ENCODE results near the gene ZNF202. TPM values are rescaled to one million over a fixed set of nuclear protein-coding genes. Genes with fewer than 3 reads are reported as not detected.

Gene ZNF202
- total RNA-seq, 6 donors from 2014 or later = 1.00 to 11.4 (median 8.8) TPM

GRCh38 chr11:123674297-123674696 is 67.2 kb downstream of the ZNF202 start:
- no peaks in the 10 kb centered on the region for H3K9me3 ChIP-seq
- 41 to 65% methylated on average over 2 of the region's 2 CpGs for WGBS, 2 donors
- no peaks in the 10 kb centered on the region for H3K36me3 ChIP-seq
- no peak overlapping the region for H3K27ac ChIP-seq
- no peak for DNase-seq
- TF ChIP-seq POLR2A (IDR thresholded peaks at IDR 0.05) = no peak
- TF ChIP-seq POLR2AphosphoS5 (IDR thresholded peaks at IDR 0.05) = no peak
- TF ChIP-seq CTCF (IDR thresholded peaks at IDR 0.05) = no peak
- TF ChIP-seq EP300 (IDR thresholded peaks at IDR 0.05) = no peak
- no peak for ATAC-seq (ENCODE audit: low FRiP score in 2 of 2)
- H3K27me3 ChIP-seq = no peaks in the 10 kb centered on the region
- no peaks in the 10 kb centered on the region for H3K4me1 ChIP-seq
- H3K4me3 ChIP-seq = no peak overlapping the region

Small RNA genes lying within 50 kb of the gene (small RNA-seq; reads per million reads assigned to genes)
- 0 reads per million in 4 donors for gene RNU1-21P

Other genes starting within 250 kb of the ZNF202 start
- gene SCN3B, start 87.0 kb downstream of the ZNF202 start, total RNA-seq = 1 to 10 TPM in 3 of 6 donors, under 1 TPM in 1, not detected in 2; 0.46 to 2.7 (median 1.4) TPM
- not detected for gene OR6X1, start 12.9 kb upstream of the ZNF202 start, total RNA-seq
- not detected for gene OR6M1, start 64.7 kb upstream of the ZNF202 start, total RNA-seq
- gene TMEM225, start 144.0 kb upstream of the ZNF202 start, total RNA-seq = not detected
- not detected for gene OR8D4, start 160.5 kb upstream of the ZNF202 start, total RNA-seq
- not detected for gene OR4D5, start 198.0 kb upstream of the ZNF202 start, total RNA-seq
- gene OR6T1, start 202.2 kb upstream of the ZNF202 start, total RNA-seq = not detected
- gene OR10S1, start 236.1 kb upstream of the ZNF202 start, total RNA-seq = not detected

Measured in upper lobe of left lung (tissue), 6 donors.